K562 (cell line): ENCODE results near the gene GHR. TPM values are rescaled to one million over a fixed set of nuclear protein-coding genes. Genes with fewer than 3 reads are reported as not detected.

ENCODE experiments used
- ATAC-seq: fragments of 200-7000 bp; cut with Tn5 transposase; 3 replicates; pipeline ENCODE4 v1.9.1; 2020; ENCODE audit warnings: moderate library complexity
- BruUV-seq: library from RNA; stranded (reverse); fragments of 400-500 nt; replicated peaks from 2 replicates; lab custom pipeline; 2021; lab: Mats Ljungman, UMichigan
- CTCF ChIA-PET: fragments of 300-600 bp; formaldehyde crosslinking; extraction: SDS; loops from one replicate; lab custom pipeline; 2021; ENCODE audit warnings: low intra/inter-chr PET ratio; lab: Yijun Ruan, JAX
- POLR2A ChIA-PET: fragments of 300-600, 350-650 bp; sonication (Branson Sonifier 250); formaldehyde crosslinking; extraction: SDS; loops from one replicate; lab custom pipeline; 2021; ENCODE audit warnings: antibody characterized with exemption, inconsistent platforms; lab: Yijun Ruan, JAX
- DNase-seq, 4 experiments: peaks; one replicate each; pipeline versions ENCODE4 v3.0.0 to v3.0.0-alpha.2; 2011 to 2018; ENCODE audit warnings: low spot score in 3 of 4, mixed read lengths in 3 of 4; ENCODE audit errors: extremely low read depth in 1 of 4
- FAIRE-seq: peaks from 2 replicates; lab custom pipeline; 2011; peaks lifted over from hg19 to GRCh38; lab: Jason Lieb, UNC
- H2AFZ ChIP-seq: 2 replicates; pipeline ENCODE4 v1.6.0; 2011; ENCODE audit warnings: low read depth, low read length, control low read depth, inconsistent platforms
- H3K27ac ChIP-seq: fragments of 200-600 bp; 3 replicates; pipeline ENCODE4 v1.8.0; 2011; ENCODE audit warnings: low read depth, mild to moderate bottlenecking, control low read depth, inconsistent platforms, low read length, moderate library complexity, mixed read lengths; ENCODE audit errors: extremely low read depth
- H3K27me3 ChIP-seq, 2 experiments: fragments of 300-600 bp in 1 of 2; 2 replicates in 1 of 2; 3 replicates in 1 of 2; pipeline versions ENCODE4 v1.6.0 to v1.8.0; 2011; ENCODE audit warnings: inconsistent platforms in 2 of 2, low read length in 2 of 2, mild to moderate bottlenecking in 1 of 2, mixed read lengths in 1 of 2, moderate library complexity in 1 of 2; ENCODE audit not compliant: control insufficient read depth in 2 of 2, insufficient read depth in 2 of 2
- H3K36me3 ChIP-seq: fragments of 300-600 bp; 3 replicates; pipeline ENCODE4 v1.8.0; 2011; ENCODE audit warnings: mild to moderate bottlenecking, low read length, inconsistent platforms; ENCODE audit not compliant: control insufficient read depth, insufficient read depth
- H3K4me1 ChIP-seq, 2 experiments: fragments of 200-600 bp in 1 of 2; replicated peaks in 1 of 2; 2 replicates in 1 of 2; 3 replicates in 1 of 2; pipeline versions ENCODE4 v1.5.1 to v1.8.0; 2011; ENCODE audit warnings: inconsistent platforms in 2 of 2, low read length in 2 of 2, mild to moderate bottlenecking in 1 of 2, mixed read lengths in 1 of 2, moderate library complexity in 1 of 2; ENCODE audit not compliant: control insufficient read depth in 2 of 2, insufficient read depth in 2 of 2
- H3K4me2 ChIP-seq: 2 replicates; pipeline ENCODE4 v1.6.1; 2011; ENCODE audit warnings: low read length, control low read depth, inconsistent platforms, mixed read lengths; ENCODE audit not compliant: insufficient read depth
- H3K4me3 ChIP-seq: fragments of 200-600 bp; sonication (generic), shearing (Covaris generic); 2 replicates; pipeline ENCODE4 v1.5.1; 2016; ENCODE audit warnings: control low read depth, inconsistent platforms
- H3K79me2 ChIP-seq: fragments of 200-600 bp; 3 replicates; pipeline ENCODE4 v1.8.0; 2011; ENCODE audit warnings: low read length, inconsistent platforms; ENCODE audit not compliant: control insufficient read depth, insufficient read depth
- H3K9ac ChIP-seq, 2 experiments: 2 replicates each; pipeline versions ENCODE4 v1.6.0 to v1.6.1; 2011; ENCODE audit warnings: low read depth in 2 of 2, low read length in 2 of 2, control low read depth in 1 of 2, inconsistent platforms in 1 of 2, mild to moderate bottlenecking in 1 of 2, mixed read lengths in 1 of 2; ENCODE audit not compliant: insufficient read depth in 1 of 2
- H3K9me1 ChIP-seq: one replicate; pipeline ENCODE4 v1.6.0; 2011; ENCODE audit warnings: inconsistent platforms, mild to moderate bottlenecking, low read length, moderate library complexity; ENCODE audit not compliant: control insufficient read depth, insufficient read depth
- H3K9me3 ChIP-seq: replicated peaks from 2 replicates; pipeline ENCODE4 v1.5.1; 2011; ENCODE audit warnings: low read depth, low read length, inconsistent platforms; ENCODE audit not compliant: control insufficient read depth, insufficient read depth
- H4K20me1 ChIP-seq: replicated peaks from 2 replicates; pipeline ENCODE4 v1.6.1; 2011; ENCODE audit warnings: low read length, inconsistent platforms, mixed read lengths; ENCODE audit not compliant: control insufficient read depth, insufficient read depth
- GATAD2B ChIP-seq: fragments of 450-650 bp; IDR thresholded peaks from 2 replicates; pipeline ENCODE4 v1.6.1; 2017; ENCODE audit warnings: mild to moderate bottlenecking, borderline replicate concordance
- HNRNPUL1 ChIP-seq: fragments of 200-400 bp; formaldehyde crosslinking; IDR thresholded peaks from 2 replicates; pipeline ENCODE4 v1.6.1; 2017; ENCODE audit warnings: low read length
- MEF2D ChIP-seq: conservative IDR thresholded peaks from 2 replicates; pipeline ENCODE4 v1.6.1; 2016; ENCODE audit warnings: low read depth, missing genetic modification characterization, missing compliant biosample characterization
- SIN3B ChIP-seq: fragments of 450-650 bp; IDR thresholded peaks from 2 replicates; pipeline ENCODE4 v1.6.1; 2017; ENCODE audit warnings: low read depth, mild to moderate bottlenecking, moderate library complexity
- TEAD1 ChIP-seq, 2 experiments: fragments of 450-650 bp in 1 of 2; sonication (generic) in 1 of 2; formaldehyde crosslinking; IDR thresholded peaks; 2 replicates each; pipeline versions ENCODE4 v1.4.0 to v1.8.0; 2020 to 2022; ENCODE audit warnings: mild to moderate bottlenecking in 2 of 2, missing genetic modification reagents in 1 of 2
- ZBTB34 ChIP-seq: fragments of 250-450 bp; sonication (Bioruptor Pico); IDR thresholded peaks from 2 replicates; pipeline ENCODE4 v1.8.0; 2021; ENCODE audit warnings: mild to moderate bottlenecking, moderate library complexity
- ZFPM2 ChIP-seq: fragments of 250-450 bp; sonication (Bioruptor Pico); IDR thresholded peaks from 2 replicates; pipeline ENCODE4 v1.5.1; 2022; ENCODE audit warnings: mild to moderate bottlenecking
- ZNF282 ChIP-seq: sonication (generic); formaldehyde crosslinking; IDR thresholded peaks from 2 replicates; pipeline ENCODE4 v1.8.1; 2023; ENCODE audit warnings: missing genetic modification reagents
- ZNF445 ChIP-seq: fragments of 250-450 bp; sonication (Bioruptor Pico); IDR thresholded peaks from 2 replicates; pipeline ENCODE4 v1.4.0; 2020; ENCODE audit warnings: low read depth, mild to moderate bottlenecking, moderate library complexity
- ZNF695 ChIP-seq: fragments of 450-650 bp; formaldehyde crosslinking; IDR thresholded peaks from 2 replicates; pipeline ENCODE4 v1.4.0; 2020; ENCODE audit warnings: mild to moderate bottlenecking, moderate library complexity
- WGBS: fragments of 100-300 bp; shearing (Covaris generic); methylation state at CpG from one replicate; pipeline ENCODE4 v1.1.6; 2016; ENCODE audit warnings: low coverage, mixed read lengths; ENCODE audit not compliant: insufficient coverage; ENCODE audit errors: missing lambda C conversion rate; 5-methylcytosine and 5-hydroxymethylcytosine counted together
- in situ Hi-C: fragments of 300-500 bp; cut with MboI; formaldehyde crosslinking; loops from 4 replicates; pipeline ENCODE4 v1.15.0; 2018; ENCODE audit warnings: inconsistent platforms, mixed read lengths
- intact Hi-C: fragments of 100-400 bp; cut with micrococcal nuclease; formaldehyde crosslinking; loops from 2 replicates; pipeline ENCODE4 v1.14.2; 2022
- polyA plus RNA-seq, 8 experiments: library from polyadenylated mRNA; depleted of rRNA in 4 of 8; stranded (reverse) in 5 of 8; unstranded in 3 of 8; fragments of >200 nt; fragmentation: Nextera tagmentation in 2 of 8; fragmentation: Illumina TruSeq in 1 of 8; extraction: Ambion mirVana in 2 of 8; extraction: Trizol in 1 of 8; gene quantifications; 2 replicates each; pipeline versions ENCODE4 v1.2.1 to v1.2.3, GENCODE V29; 2011 to 2014; ENCODE audit warnings: inconsistent platforms in 1 of 8, missing spikeins in 1 of 8
- total RNA-seq, 7 experiments: library from RNA; depleted of rRNA in 6 of 7; stranded (reverse); fragments of >200 nt in 6 of 7; fragmentation: Illumina TruSeq in 2 of 7; extraction: Trizol in 2 of 7; gene quantifications; 2 replicates each; pipeline versions ENCODE4 v1.2.1 to v1.2.3, GENCODE V29; 2011 to 2021; ENCODE audit warnings: low replicate concordance in 1 of 7
- TF ChIP-seq, protein P1 (sequence below): fragments of 450-650 bp; IDR thresholded peaks from 2 replicates; pipeline ENCODE4 v1.7.0; 2016; ENCODE audit warnings: borderline replicate concordance
- TF ChIP-seq, protein P2 (sequence below): fragments of 450-650 bp; IDR thresholded peaks from 2 replicates; pipeline ENCODE4 v1.6.1; 2016; ENCODE audit warnings: borderline replicate concordance
- TF ChIP-seq, protein P3 (sequence below): sonication (generic); formaldehyde crosslinking; IDR thresholded peaks from 2 replicates; pipeline ENCODE4 v1.5.0; 2020; ENCODE audit warnings: missing genetic modification reagents
- TF ChIP-seq, protein P4 (sequence below): fragments of 450-650 bp; formaldehyde crosslinking; IDR thresholded peaks from 2 replicates; pipeline ENCODE4 v1.4.0; 2020; ENCODE audit warnings: mild to moderate bottlenecking
- TF ChIP-seq, protein P5 (sequence below): sonication (generic); formaldehyde crosslinking; IDR thresholded peaks from 2 replicates; pipeline ENCODE4 v1.8.0; 2022; ENCODE audit warnings: missing genetic modification reagents, mild to moderate bottlenecking, moderate library complexity, borderline replicate concordance

GHR gene
- total and polyA plus RNA-seq, 9 of the 15 experiments (the other 6 are each of a cell fraction or from before 2014, with no cell fraction given) = 0.01 to 0.13 (median 0.07) TPM; not detected in 5

- no TSS peak for BruUV-seq
- 2% methylated on average over 6 of the region's 6 CpGs for WGBS
- H3K36me3 ChIP-seq = no peaks in the 10 kb centered on the region
- no peak overlapping the region for H3K4me2 ChIP-seq
- H3K9ac ChIP-seq = no peak overlapping the region
- H3K4me3 ChIP-seq = no peak overlapping the region
- H3K9me1 ChIP-seq = no peaks in the 10 kb centered on the region
- H3K27me3 ChIP-seq = peaks cover 0 to 7% of the 10 kb centered on the region in 2 experiments; a peak in 2 of 5 replicates
- no peaks in the 10 kb centered on the region for H3K4me1 ChIP-seq
- ChIA-PET CTCF (no interaction called here), POLR2A (interaction anchor here (0.6 kb wide), 1 partner anchor 24 kb away, joined by 3 read pairs; no protein-coding TSS in a partner anchor)
- H4K20me1 ChIP-seq = no peaks in the 10 kb centered on the region
- H2AFZ ChIP-seq = no peak overlapping the region
- FAIRE-seq (no peak), DNase-seq (no peak), ATAC-seq (no peak)
- intact Hi-C loops (no loop called here), in situ Hi-C loops (no loop called here)
- no peaks in the 10 kb centered on the region for H3K9me3 ChIP-seq
- no peaks in the 10 kb centered on the region for H3K79me2 ChIP-seq
- H3K27ac ChIP-seq = no peak overlapping the region
- TF ChIP-seq SIN3B (no peak), MEF2D (tag) (no peak), ZNF695 (CRISPR knock-in tag) (no peak), ZNF445 (CRISPR knock-in tag) (no peak), ZBTB34 (CRISPR knock-in tag) (no peak), GATAD2B (no peak), ZFPM2 (no peak), TEAD1 (CRISPR knock-in tag; IDR thresholded peaks at IDR 0.05) (no peak), HNRNPUL1 (no peak), ZNF282 (CRISPR knock-in tag) (no peak)
- TF ChIP-seq, protein P1, sequence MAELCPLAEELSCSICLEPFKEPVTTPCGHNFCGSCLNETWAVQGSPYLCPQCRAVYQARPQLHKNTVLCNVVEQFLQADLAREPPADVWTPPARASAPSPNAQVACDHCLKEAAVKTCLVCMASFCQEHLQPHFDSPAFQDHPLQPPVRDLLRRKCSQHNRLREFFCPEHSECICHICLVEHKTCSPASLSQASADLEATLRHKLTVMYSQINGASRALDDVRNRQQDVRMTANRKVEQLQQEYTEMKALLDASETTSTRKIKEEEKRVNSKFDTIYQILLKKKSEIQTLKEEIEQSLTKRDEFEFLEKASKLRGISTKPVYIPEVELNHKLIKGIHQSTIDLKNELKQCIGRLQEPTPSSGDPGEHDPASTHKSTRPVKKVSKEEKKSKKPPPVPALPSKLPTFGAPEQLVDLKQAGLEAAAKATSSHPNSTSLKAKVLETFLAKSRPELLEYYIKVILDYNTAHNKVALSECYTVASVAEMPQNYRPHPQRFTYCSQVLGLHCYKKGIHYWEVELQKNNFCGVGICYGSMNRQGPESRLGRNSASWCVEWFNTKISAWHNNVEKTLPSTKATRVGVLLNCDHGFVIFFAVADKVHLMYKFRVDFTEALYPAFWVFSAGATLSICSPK = no peak
- TF ChIP-seq, protein P2, sequence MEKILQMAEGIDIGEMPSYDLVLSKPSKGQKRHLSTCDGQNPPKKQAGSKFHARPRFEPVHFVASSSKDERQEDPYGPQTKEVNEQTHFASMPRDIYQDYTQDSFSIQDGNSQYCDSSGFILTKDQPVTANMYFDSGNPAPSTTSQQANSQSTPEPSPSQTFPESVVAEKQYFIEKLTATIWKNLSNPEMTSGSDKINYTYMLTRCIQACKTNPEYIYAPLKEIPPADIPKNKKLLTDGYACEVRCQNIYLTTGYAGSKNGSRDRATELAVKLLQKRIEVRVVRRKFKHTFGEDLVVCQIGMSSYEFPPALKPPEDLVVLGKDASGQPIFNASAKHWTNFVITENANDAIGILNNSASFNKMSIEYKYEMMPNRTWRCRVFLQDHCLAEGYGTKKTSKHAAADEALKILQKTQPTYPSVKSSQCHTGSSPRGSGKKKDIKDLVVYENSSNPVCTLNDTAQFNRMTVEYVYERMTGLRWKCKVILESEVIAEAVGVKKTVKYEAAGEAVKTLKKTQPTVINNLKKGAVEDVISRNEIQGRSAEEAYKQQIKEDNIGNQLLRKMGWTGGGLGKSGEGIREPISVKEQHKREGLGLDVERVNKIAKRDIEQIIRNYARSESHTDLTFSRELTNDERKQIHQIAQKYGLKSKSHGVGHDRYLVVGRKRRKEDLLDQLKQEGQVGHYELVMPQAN = no peak
- TF ChIP-seq, protein P3, sequence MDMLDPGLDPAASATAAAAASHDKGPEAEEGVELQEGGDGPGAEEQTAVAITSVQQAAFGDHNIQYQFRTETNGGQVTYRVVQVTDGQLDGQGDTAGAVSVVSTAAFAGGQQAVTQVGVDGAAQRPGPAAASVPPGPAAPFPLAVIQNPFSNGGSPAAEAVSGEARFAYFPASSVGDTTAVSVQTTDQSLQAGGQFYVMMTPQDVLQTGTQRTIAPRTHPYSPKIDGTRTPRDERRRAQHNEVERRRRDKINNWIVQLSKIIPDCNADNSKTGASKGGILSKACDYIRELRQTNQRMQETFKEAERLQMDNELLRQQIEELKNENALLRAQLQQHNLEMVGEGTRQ (CRISPR knock-in tag) = no peak
- TF ChIP-seq, protein P4, sequence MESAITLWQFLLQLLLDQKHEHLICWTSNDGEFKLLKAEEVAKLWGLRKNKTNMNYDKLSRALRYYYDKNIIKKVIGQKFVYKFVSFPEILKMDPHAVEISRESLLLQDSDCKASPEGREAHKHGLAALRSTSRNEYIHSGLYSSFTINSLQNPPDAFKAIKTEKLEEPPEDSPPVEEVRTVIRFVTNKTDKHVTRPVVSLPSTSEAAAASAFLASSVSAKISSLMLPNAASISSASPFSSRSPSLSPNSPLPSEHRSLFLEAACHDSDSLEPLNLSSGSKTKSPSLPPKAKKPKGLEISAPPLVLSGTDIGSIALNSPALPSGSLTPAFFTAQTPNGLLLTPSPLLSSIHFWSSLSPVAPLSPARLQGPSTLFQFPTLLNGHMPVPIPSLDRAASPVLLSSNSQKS (CRISPR knock-in tag) = no peak
- TF ChIP-seq, protein P5, sequence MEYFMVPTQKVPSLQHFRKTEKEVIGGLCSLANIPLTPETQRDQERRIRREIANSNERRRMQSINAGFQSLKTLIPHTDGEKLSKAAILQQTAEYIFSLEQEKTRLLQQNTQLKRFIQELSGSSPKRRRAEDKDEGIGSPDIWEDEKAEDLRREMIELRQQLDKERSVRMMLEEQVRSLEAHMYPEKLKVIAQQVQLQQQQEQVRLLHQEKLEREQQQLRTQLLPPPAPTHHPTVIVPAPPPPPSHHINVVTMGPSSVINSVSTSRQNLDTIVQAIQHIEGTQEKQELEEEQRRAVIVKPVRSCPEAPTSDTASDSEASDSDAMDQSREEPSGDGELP (CRISPR knock-in tag) = no peak
Observed at GRCh38 chr5:42720251-42720650, 297.0 kb downstream of the GHR start.
